PC-3 (cell line): ENCODE data around the gene ARHGAP12.
"Not testable (repeated sequence)": the region's sequence is repeated elsewhere in the genome, so short reads cannot be mapped to it uniquely, and the experiment has no call there.

Experiments
- EZH2 ChIP-seq: fragments of 300-600 bp; sonication (generic); IDR thresholded peaks from one replicate; pipeline ENCODE4 v1.6.1; 2017; ENCODE audit warnings: antibody characterized with exemption, mild to moderate bottlenecking, low read length; ENCODE audit not compliant: unreplicated experiment
- TF ChIP-seq, protein P1 (sequence below): fragments of 300-600 bp; sonication (generic); conservative IDR thresholded peaks from 2 replicates; pipeline ENCODE4 v1.5.1; 2017; ENCODE audit warnings: antibody characterized with exemption, low read depth, mild to moderate bottlenecking, low read length

GRCh38 chr10:31969847-31970246 is 41.2 kb upstream of the ARHGAP12 start:
- TF ChIP-seq, protein P1, sequence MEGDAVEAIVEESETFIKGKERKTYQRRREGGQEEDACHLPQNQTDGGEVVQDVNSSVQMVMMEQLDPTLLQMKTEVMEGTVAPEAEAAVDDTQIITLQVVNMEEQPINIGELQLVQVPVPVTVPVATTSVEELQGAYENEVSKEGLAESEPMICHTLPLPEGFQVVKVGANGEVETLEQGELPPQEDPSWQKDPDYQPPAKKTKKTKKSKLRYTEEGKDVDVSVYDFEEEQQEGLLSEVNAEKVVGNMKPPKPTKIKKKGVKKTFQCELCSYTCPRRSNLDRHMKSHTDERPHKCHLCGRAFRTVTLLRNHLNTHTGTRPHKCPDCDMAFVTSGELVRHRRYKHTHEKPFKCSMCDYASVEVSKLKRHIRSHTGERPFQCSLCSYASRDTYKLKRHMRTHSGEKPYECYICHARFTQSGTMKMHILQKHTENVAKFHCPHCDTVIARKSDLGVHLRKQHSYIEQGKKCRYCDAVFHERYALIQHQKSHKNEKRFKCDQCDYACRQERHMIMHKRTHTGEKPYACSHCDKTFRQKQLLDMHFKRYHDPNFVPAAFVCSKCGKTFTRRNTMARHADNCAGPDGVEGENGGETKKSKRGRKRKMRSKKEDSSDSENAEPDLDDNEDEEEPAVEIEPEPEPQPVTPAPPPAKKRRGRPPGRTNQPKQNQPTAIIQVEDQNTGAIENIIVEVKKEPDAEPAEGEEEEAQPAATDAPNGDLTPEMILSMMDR = not testable (repeated sequence)
- not testable (repeated sequence) for TF ChIP-seq EZH2
